D341Med (cell line): Measurements from ENCODE around the gene ARFIP1.
"Not testable (repeated sequence)": the region's sequence is repeated elsewhere in the genome, so short reads cannot be mapped to it uniquely, and the experiment has no call there.

ENCODE experiments used
- DNase-seq: peaks from one replicate; pipeline ENCODE4 v3.0.0; 2012; ENCODE audit warnings: low spot score

ARFIP1 gene

GRCh38 chr4:152779513-152780266 lies at the start of gene ARFIP1, which contains the start of gene TIGD4:
Gene ARFIP1, plus strand, starts transcription at chr4:152779954. Its CDS starts 49,680 bp downstream, at chr4:152829634.
Gene TIGD4, minus strand, starts transcription at chr4:152779730. Its CDS starts 8,726 bp downstream, at chr4:152771004.
- peak; percentile 96 for DNase-seq

- no peak for DNase-seq
These were observed 47.8 kb upstream of the ARFIP1 start for GRCh38 chr4:152731997-152732396.

GRCh38 chr4:152734015-152734698 lies 45.6 kb upstream of the ARFIP1 start:
- no peak for DNase-seq

GRCh38 chr4:152734699-152735050 lies 45.1 kb upstream of the ARFIP1 start:
- no peak for DNase-seq

- DNase-seq = peak; percentile 43
These were observed 44.3 kb upstream of the ARFIP1 start for GRCh38 chr4:152735396-152735859.

GRCh38 chr4:152735906-152736305 lies 43.8 kb upstream of the ARFIP1 start:
- no peak for DNase-seq

- no peak for DNase-seq
These were observed 40.9 kb upstream of the ARFIP1 start for GRCh38 chr4:152738827-152739226.

GRCh38 chr4:152747444-152747843 lies 32.3 kb upstream of the ARFIP1 start:
- DNase-seq = no peak

GRCh38 chr4:152748619-152749018 lies 31.1 kb upstream of the ARFIP1 start:
- DNase-seq = no peak

- DNase-seq = no peak
These were observed 16.0 kb upstream of the ARFIP1 start for GRCh38 chr4:152763796-152764195.

- not testable (repeated sequence) for DNase-seq
These were observed 14.6 kb upstream of the ARFIP1 start for GRCh38 chr4:152765069-152765737.

- no peak for DNase-seq
These were observed 7.8 kb upstream of the ARFIP1 start for GRCh38 chr4:152771741-152772533.

- DNase-seq = no peak
These were observed 6.4 kb upstream of the ARFIP1 start for GRCh38 chr4:152773339-152773738.

GRCh38 chr4:152773953-152774352 lies 5.8 kb upstream of the ARFIP1 start:
- DNase-seq = no peak

- no peak for DNase-seq
These were observed 3.4 kb upstream of the ARFIP1 start for GRCh38 chr4:152776352-152776751.

GRCh38 chr4:152777488-152777887 lies 2.3 kb upstream of the ARFIP1 start:
- no peak for DNase-seq

GRCh38 chr4:152778656-152779512 lies 870 bp upstream of the ARFIP1 start:
- peak; percentile 47 for DNase-seq

- peak; percentile 28 for DNase-seq
These were observed 569 bp downstream of the ARFIP1 start for GRCh38 chr4:152780267-152780778.

- peak; percentile 75 for DNase-seq
These were observed 5.0 kb downstream of the ARFIP1 start for GRCh38 chr4:152784490-152785350.
